NCI-H1930 (cell line): Measurements from ENCODE around the gene SELENBP1.
"Not testable (repeated sequence)": the region's sequence is repeated elsewhere in the genome, so short reads cannot be mapped to it uniquely, and the experiment has no call there.

Experiments
- DNase-seq, 2 experiments: peaks; one replicate each; lab custom pipeline; 2025; lab: John Stamatoyannopoulos, UW

SELENBP1 gene

GRCh38 chr1:151377150-151377884, 4.8 kb upstream of the SELENBP1 start:
- no peak for DNase-seq

GRCh38 chr1:151373196-151373595, 691 bp upstream of the SELENBP1 start:
- no peak for DNase-seq

- no peak for DNase-seq
Observed at GRCh38 chr1:151371370-151372057, 991 bp downstream of the SELENBP1 start.

GRCh38 chr1:151370211-151370911, 2.1 kb downstream of the SELENBP1 start:
- DNase-seq = no peak

GRCh38 chr1:151369621-151370048, 2.9 kb downstream of the SELENBP1 start:
- DNase-seq = no peak

- no peak for DNase-seq
Observed at GRCh38 chr1:151369302-151369610, 3.2 kb downstream of the SELENBP1 start.

GRCh38 chr1:151368393-151369301, 3.9 kb downstream of the SELENBP1 start:
- DNase-seq = no peak

GRCh38 chr1:151367658-151368392, 4.7 kb downstream of the SELENBP1 start:
- no peak for DNase-seq

- no peak for DNase-seq
Observed at GRCh38 chr1:151364996-151365395, 7.5 kb downstream of the SELENBP1 start.

GRCh38 chr1:151362308-151363155, 10.0 kb downstream of the SELENBP1 start:
- DNase-seq = no peak

- DNase-seq = no peak
Observed at GRCh38 chr1:151361883-151362282, 10.6 kb downstream of the SELENBP1 start.

- no peak for DNase-seq
Observed at GRCh38 chr1:151356696-151357095, 15.8 kb downstream of the SELENBP1 start.

GRCh38 chr1:151352021-151352718, 20.3 kb downstream of the SELENBP1 start:
- no peak for DNase-seq

GRCh38 chr1:151350323-151350722, 22.2 kb downstream of the SELENBP1 start:
- not testable (repeated sequence) for DNase-seq

GRCh38 chr1:151347523-151348246, 24.8 kb downstream of the SELENBP1 start:
- DNase-seq = no peak

- DNase-seq = peak; percentile 92 to 94
Observed at GRCh38 chr1:151346769-151347522, 25.6 kb downstream of the SELENBP1 start, which contains the start of gene RFX5. Gene RFX5 (minus strand): TSS chr1:151347252. CDS start chr1:151346320, 932 bp downstream.

- no peak for DNase-seq
Observed at GRCh38 chr1:151346082-151346768, 26.3 kb downstream of the SELENBP1 start.

- DNase-seq = no peak
Observed at GRCh38 chr1:151344291-151344690, 28.2 kb downstream of the SELENBP1 start.
